ENCODE measurements around the gene LYPLA2.

DNA sequence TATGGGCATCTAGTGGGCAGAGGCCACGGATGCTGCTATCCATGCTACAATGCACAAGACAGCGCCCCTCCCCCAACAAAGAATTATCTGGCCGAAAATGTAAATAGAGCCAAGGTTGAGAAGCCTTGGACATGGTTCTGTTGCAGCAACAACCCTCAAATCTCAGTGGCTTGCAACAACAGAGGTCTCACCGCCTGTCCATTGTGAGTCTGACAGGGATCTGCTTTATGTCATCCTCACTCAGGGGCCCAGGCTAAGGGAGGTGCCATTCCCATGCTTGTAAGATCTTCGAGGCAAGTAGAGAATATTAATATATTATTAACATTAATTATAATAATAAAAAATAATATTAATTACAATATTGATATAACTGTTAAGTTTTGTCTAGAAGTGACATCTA is 22.2 kb upstream of the LYPLA2 start:
- TF ChIP-seq, protein P1, sequence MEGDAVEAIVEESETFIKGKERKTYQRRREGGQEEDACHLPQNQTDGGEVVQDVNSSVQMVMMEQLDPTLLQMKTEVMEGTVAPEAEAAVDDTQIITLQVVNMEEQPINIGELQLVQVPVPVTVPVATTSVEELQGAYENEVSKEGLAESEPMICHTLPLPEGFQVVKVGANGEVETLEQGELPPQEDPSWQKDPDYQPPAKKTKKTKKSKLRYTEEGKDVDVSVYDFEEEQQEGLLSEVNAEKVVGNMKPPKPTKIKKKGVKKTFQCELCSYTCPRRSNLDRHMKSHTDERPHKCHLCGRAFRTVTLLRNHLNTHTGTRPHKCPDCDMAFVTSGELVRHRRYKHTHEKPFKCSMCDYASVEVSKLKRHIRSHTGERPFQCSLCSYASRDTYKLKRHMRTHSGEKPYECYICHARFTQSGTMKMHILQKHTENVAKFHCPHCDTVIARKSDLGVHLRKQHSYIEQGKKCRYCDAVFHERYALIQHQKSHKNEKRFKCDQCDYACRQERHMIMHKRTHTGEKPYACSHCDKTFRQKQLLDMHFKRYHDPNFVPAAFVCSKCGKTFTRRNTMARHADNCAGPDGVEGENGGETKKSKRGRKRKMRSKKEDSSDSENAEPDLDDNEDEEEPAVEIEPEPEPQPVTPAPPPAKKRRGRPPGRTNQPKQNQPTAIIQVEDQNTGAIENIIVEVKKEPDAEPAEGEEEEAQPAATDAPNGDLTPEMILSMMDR (conservative IDR thresholded peaks at IDR 0.05; ENCODE audit: low read depth, low read length) = no peak
- TF ChIP-seq FOS (IDR thresholded peaks at IDR 0.05; ENCODE audit: low read depth, low read length) (no peak), POLR2A (IDR thresholded peaks at IDR 0.05; ENCODE audit: low read depth, low read length) (no peak), RAD21 (IDR thresholded peaks at IDR 0.05; ENCODE audit: low read length) (no peak), SMC3 (IDR thresholded peaks at IDR 0.05; ENCODE audit: low read depth, low read length) (no peak), MXI1 (IDR thresholded peaks at IDR 0.05; ENCODE audit: borderline replicate concordance, low read depth, low read length) (no peak), CEBPB (IDR thresholded peaks at IDR 0.05; ENCODE audit: low read depth, low read length) (no peak), BHLHE40 (IDR thresholded peaks at IDR 0.05; ENCODE audit: low read depth, low read length) (no peak), RFX5 (IDR thresholded peaks at IDR 0.05; ENCODE audit: low read depth, low read length) (no peak), MAFK (IDR thresholded peaks at IDR 0.05; ENCODE audit: low read depth, low read length) (no peak), CHD1 (IDR thresholded peaks at IDR 0.05; ENCODE audit: low read depth, low read length) (no peak)
- TF ChIP-seq, protein P2, sequence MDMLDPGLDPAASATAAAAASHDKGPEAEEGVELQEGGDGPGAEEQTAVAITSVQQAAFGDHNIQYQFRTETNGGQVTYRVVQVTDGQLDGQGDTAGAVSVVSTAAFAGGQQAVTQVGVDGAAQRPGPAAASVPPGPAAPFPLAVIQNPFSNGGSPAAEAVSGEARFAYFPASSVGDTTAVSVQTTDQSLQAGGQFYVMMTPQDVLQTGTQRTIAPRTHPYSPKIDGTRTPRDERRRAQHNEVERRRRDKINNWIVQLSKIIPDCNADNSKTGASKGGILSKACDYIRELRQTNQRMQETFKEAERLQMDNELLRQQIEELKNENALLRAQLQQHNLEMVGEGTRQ (IDR thresholded peaks at IDR 0.05; ENCODE audit: low read depth, low read length) = no peak

All from IMR-90 (cell line).